CD4-positive, alpha-beta T cell treated with Interleukin-12 subunit alpha and Interleukin-12 subunit beta, for 1 hour (primary cell): ENCODE measurements around the gene LAPTM5.

Source experiments
- DNase-seq: peaks from one replicate; pipeline ENCODE4 v3.0.0-alpha.2; 2020

LAPTM5 gene

GRCh38 chr1:30754684-30755171 is 2.8 kb downstream of the LAPTM5 start:
- DNase-seq = no peak

- no peak for DNase-seq
Observed at GRCh38 chr1:30753660-30754123, 3.9 kb downstream of the LAPTM5 start.

- DNase-seq = no peak
Observed at GRCh38 chr1:30753118-30753517, 4.5 kb downstream of the LAPTM5 start.

GRCh38 chr1:30752651-30752908 is 5.0 kb downstream of the LAPTM5 start:
- no peak for DNase-seq

- no peak for DNase-seq
Observed at GRCh38 chr1:30751830-30752650, 5.5 kb downstream of the LAPTM5 start.

GRCh38 chr1:30750731-30751291 is 6.8 kb downstream of the LAPTM5 start:
- no peak for DNase-seq

GRCh38 chr1:30749691-30750583 is 7.6 kb downstream of the LAPTM5 start:
- peak; percentile 76 for DNase-seq

GRCh38 chr1:30748699-30749401 is 8.7 kb downstream of the LAPTM5 start:
- DNase-seq = no peak

- DNase-seq = no peak
Observed at GRCh38 chr1:30748098-30748698, 9.4 kb downstream of the LAPTM5 start.

- DNase-seq = no peak
Observed at GRCh38 chr1:30747033-30748008, 10.3 kb downstream of the LAPTM5 start.

GRCh38 chr1:30746212-30747032 is 11.2 kb downstream of the LAPTM5 start:
- DNase-seq = no peak

- DNase-seq = no peak
Observed at GRCh38 chr1:30745834-30746208, 11.8 kb downstream of the LAPTM5 start.

GRCh38 chr1:30745156-30745833 is 12.3 kb downstream of the LAPTM5 start:
- no peak for DNase-seq

- DNase-seq = peak; percentile 64
Observed at GRCh38 chr1:30744060-30744756, 13.4 kb downstream of the LAPTM5 start.

GRCh38 chr1:30743584-30744059 is 14.0 kb downstream of the LAPTM5 start:
- DNase-seq = peak; percentile 85

GRCh38 chr1:30742963-30743559 is 14.5 kb downstream of the LAPTM5 start:
- no peak for DNase-seq

GRCh38 chr1:30742300-30742962 is 15.1 kb downstream of the LAPTM5 start:
- no peak for DNase-seq
